CD4-positive, alpha-beta T cell (primary cell): Measurements from ENCODE around the gene UBE2E1. TPM values are rescaled to one million over a fixed set of nuclear protein-coding genes. Genes with fewer than 3 reads are reported as not detected.
"Not testable (repeated sequence)": the region's sequence is repeated elsewhere in the genome, so short reads cannot be mapped to it uniquely, and the experiment has no call there.

Source experiments
- ATAC-seq: fragments of 200-7000 bp; cut with Tn5 transposase; one replicate; pipeline ENCODE4 v1.10.0; 2022; ENCODE audit warnings: mild to moderate bottlenecking; ENCODE audit not compliant: poor library complexity
- CTCF ChIA-PET: fragments of 350-600 bp; sonication (Branson Sonifier 250); formaldehyde crosslinking; loops from one replicate; lab custom pipeline; 2021; ENCODE audit warnings: antibody characterized with exemption, inconsistent platforms; lab: Charles Lee
- POLR2A ChIA-PET: fragments of 350-600 bp; sonication (Branson Sonifier 250); formaldehyde crosslinking; loops from one replicate; lab custom pipeline; 2021; ENCODE audit warnings: antibody characterized with exemption, inconsistent platforms; lab: Charles Lee
- DNase-seq, 14 experiments: peaks; one replicate each; pipeline ENCODE4 v3.0.0-alpha.2; 2013 to 2020; ENCODE audit warnings: mixed read lengths in 2 of 14
- H3K27ac ChIP-seq, 2 donors: one replicate each; pipeline versions ENCODE4 v1.5.1 to v1.7.0; 2013; ENCODE audit warnings: low read length in 2 of 2, low read depth in 1 of 2, mild to moderate bottlenecking in 1 of 2
- H3K27me3 ChIP-seq, 2 experiments: 1 replicate in 1 of 2; 2 replicates in 1 of 2; pipeline versions ENCODE4 v1.6.1 to v1.7.0; 2013; ENCODE audit warnings: low read length in 2 of 2, control low read depth in 1 of 2, mild to moderate bottlenecking in 1 of 2, moderate library complexity in 1 of 2; ENCODE audit not compliant: insufficient read depth in 2 of 2, control insufficient read depth in 1 of 2
- H3K36me3 ChIP-seq: one replicate; pipeline ENCODE4 v1.6.1; 2013; ENCODE audit warnings: low read length, control low read depth; ENCODE audit not compliant: insufficient read depth
- H3K4me1 ChIP-seq: one replicate; pipeline ENCODE4 v1.6.1; 2013; ENCODE audit warnings: low read length, control low read depth; ENCODE audit not compliant: insufficient read depth
- H3K4me3 ChIP-seq: one replicate; pipeline ENCODE4 v1.5.1; 2013; ENCODE audit warnings: mild to moderate bottlenecking, low read length, moderate library complexity
- H3K9me3 ChIP-seq, 2 experiments: 1 replicate in 1 of 2; 2 replicates in 1 of 2; pipeline versions ENCODE4 v1.6.1 to v1.7.0; 2013; ENCODE audit warnings: low read length in 2 of 2, mild to moderate bottlenecking in 2 of 2, control low read depth in 1 of 2, moderate library complexity in 1 of 2; ENCODE audit not compliant: control insufficient read depth in 1 of 2, insufficient read depth in 1 of 2
- H3K27ac Mint-ChIP-seq: one replicate; pipeline ENCODE4 v1.8.0; 2020; ENCODE audit warnings: mixed read lengths
- H3K27me3 Mint-ChIP-seq: one replicate; pipeline ENCODE4 v1.8.0; 2021; ENCODE audit warnings: mixed read lengths
- H3K36me3 Mint-ChIP-seq: one replicate; pipeline ENCODE4 v1.8.0; 2021; ENCODE audit warnings: low read depth, mixed read lengths
- H3K4me1 Mint-ChIP-seq: one replicate; pipeline ENCODE4 v1.8.0; 2021; ENCODE audit warnings: low read depth, mixed read lengths
- H3K4me3 Mint-ChIP-seq: one replicate; pipeline ENCODE4 v1.8.0; 2020; ENCODE audit warnings: mild to moderate bottlenecking, mixed read lengths
- H3K9me3 Mint-ChIP-seq: one replicate; pipeline ENCODE4 v1.8.0; 2020; ENCODE audit warnings: mixed read lengths
- CTCF ChIP-seq: fragments of 200-600 bp; IDR thresholded peaks from one replicate; pipeline ENCODE4 v1.8.0; 2022; ENCODE audit warnings: antibody characterized with exemption, mild to moderate bottlenecking
- intact Hi-C, 2 experiments: fragments of 100-400 bp; cut with DNase I in 1 of 2; cut with micrococcal nuclease in 1 of 2; formaldehyde crosslinking; loops; one replicate each; pipeline versions ENCODE4 v1.15.1 to v1.9.0; 2023 to 2025; cut with DNase I, micrococcal nuclease
- total RNA-seq, 174 experiments: library from RNA in 2 of 174; stranded (reverse) in 2 of 174; gene quantifications; one replicate each; pipeline ENCODE4 v1.2.3 and lab custom pipeline; 2021 to 2026

Gene UBE2E1
- total RNA-seq, 2 experiments from 2014 or later, result 49.8 to 52.2 TPM

- ATAC-seq (no peak), DNase-seq (no peak)
- peaks cover 4% of the 10 kb centered on the region for H3K36me3 Mint-ChIP-seq
- no peak overlapping the region for H3K27ac ChIP-seq
- H3K4me1 ChIP-seq, result peaks cover 5% of the 10 kb centered on the region
- peak overlapping the region; percentile 33 for H3K27ac Mint-ChIP-seq
- POLR2A ChIA-PET, result no interaction called here
- no peak overlapping the region for H3K4me3 Mint-ChIP-seq
- H3K9me3 ChIP-seq, result no peaks in the 10 kb centered on the region
- intact Hi-C loops, result no loop called here
- no peaks in the 10 kb centered on the region for H3K36me3 ChIP-seq
- H3K27me3 ChIP-seq, result no peaks in the 10 kb centered on the region
- CTCF ChIA-PET, result no interaction called here
- H3K9me3 Mint-ChIP-seq, result no peaks in the 10 kb centered on the region
- H3K4me1 Mint-ChIP-seq, result peaks cover 56% of the 10 kb centered on the region
- H3K27me3 Mint-ChIP-seq, result no peaks in the 10 kb centered on the region
- TF ChIP-seq CTCF, result no peak
- H3K4me3 ChIP-seq, result no peak overlapping the region
These were observed 64.4 kb downstream of the UBE2E1 start for GRCh38 chr3:23869977-23870662.

GRCh38 chr3:23870663-23871043 lies 64.9 kb downstream of the UBE2E1 start:
- intact Hi-C loops, H3K9me3 ChIP-seq, H3K27me3 Mint-ChIP-seq, H3K4me3 Mint-ChIP-seq, ATAC-seq, CTCF ChIA-PET, H3K27ac Mint-ChIP-seq, DNase-seq, H3K9me3 Mint-ChIP-seq, H3K36me3 Mint-ChIP-seq, POLR2A ChIA-PET, H3K27me3 ChIP-seq, H3K36me3 ChIP-seq, H3K4me1 ChIP-seq, H3K4me3 ChIP-seq, H3K27ac ChIP-seq: not testable (repeated sequence)
- peaks cover 55% of the 10 kb centered on the region for H3K4me1 Mint-ChIP-seq

GRCh38 chr3:23871361-23871760 lies 65.6 kb downstream of the UBE2E1 start:
- DNase-seq, CTCF ChIA-PET, ATAC-seq, H3K4me3 Mint-ChIP-seq, H3K27me3 Mint-ChIP-seq, H3K27ac Mint-ChIP-seq, POLR2A ChIA-PET, H3K4me3 ChIP-seq, H3K36me3 ChIP-seq, H3K27me3 ChIP-seq, H3K27ac ChIP-seq, intact Hi-C loops, H3K36me3 Mint-ChIP-seq, H3K9me3 ChIP-seq, H3K4me1 ChIP-seq, H3K9me3 Mint-ChIP-seq: not testable (repeated sequence)
- H3K4me1 Mint-ChIP-seq, result peaks cover 53% of the 10 kb centered on the region

DNA sequence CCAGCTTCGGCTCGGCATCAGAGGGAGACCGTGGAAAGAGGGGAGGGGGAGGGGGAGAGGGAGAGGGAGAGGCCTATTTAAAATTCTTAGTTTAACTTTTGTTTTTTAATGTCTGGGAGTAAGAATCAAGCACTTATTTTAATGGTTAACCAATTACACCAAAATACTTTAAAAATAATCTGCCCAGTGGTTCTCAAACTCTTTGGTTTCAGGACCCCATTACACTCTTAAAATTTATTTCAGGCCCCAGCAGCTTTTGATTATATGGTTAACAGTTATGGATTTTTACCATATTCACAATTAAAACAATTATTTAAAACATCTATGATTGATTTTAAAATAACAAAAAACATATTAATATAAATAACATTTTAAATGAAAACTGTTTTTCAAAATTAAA lies 66.6 kb downstream of the UBE2E1 start:
- intact Hi-C loops, result no loop called here
- no peak overlapping the region for H3K27ac ChIP-seq
- H3K4me1 ChIP-seq, result no peaks in the 10 kb centered on the region
- H3K9me3 ChIP-seq, result no peaks in the 10 kb centered on the region
- Mint-ChIP-seq H3K36me3 (no peaks in the 10 kb centered on the region), H3K4me1 (peaks cover 60% of the 10 kb centered on the region), H3K9me3 (no peaks in the 10 kb centered on the region), H3K27me3 (no peaks in the 10 kb centered on the region), H3K4me3 (no peak overlapping the region), H3K27ac (no peak overlapping the region)
- ChIA-PET CTCF (no interaction called here), POLR2A (no interaction called here)
- no peaks in the 10 kb centered on the region for H3K27me3 ChIP-seq
- H3K36me3 ChIP-seq, result no peaks in the 10 kb centered on the region
- no peak for TF ChIP-seq CTCF
- DNase-seq, result no peak
- no peak for ATAC-seq
- H3K4me3 ChIP-seq, result no peak overlapping the region
